ENCODE data around the gene STUM. TPM values are rescaled to one million over a fixed set of nuclear protein-coding genes. Genes with fewer than 3 reads are reported as not detected.

STUM gene
- total RNA-seq, 1 donor from 2014 or later, result 0.86 TPM

DNA sequence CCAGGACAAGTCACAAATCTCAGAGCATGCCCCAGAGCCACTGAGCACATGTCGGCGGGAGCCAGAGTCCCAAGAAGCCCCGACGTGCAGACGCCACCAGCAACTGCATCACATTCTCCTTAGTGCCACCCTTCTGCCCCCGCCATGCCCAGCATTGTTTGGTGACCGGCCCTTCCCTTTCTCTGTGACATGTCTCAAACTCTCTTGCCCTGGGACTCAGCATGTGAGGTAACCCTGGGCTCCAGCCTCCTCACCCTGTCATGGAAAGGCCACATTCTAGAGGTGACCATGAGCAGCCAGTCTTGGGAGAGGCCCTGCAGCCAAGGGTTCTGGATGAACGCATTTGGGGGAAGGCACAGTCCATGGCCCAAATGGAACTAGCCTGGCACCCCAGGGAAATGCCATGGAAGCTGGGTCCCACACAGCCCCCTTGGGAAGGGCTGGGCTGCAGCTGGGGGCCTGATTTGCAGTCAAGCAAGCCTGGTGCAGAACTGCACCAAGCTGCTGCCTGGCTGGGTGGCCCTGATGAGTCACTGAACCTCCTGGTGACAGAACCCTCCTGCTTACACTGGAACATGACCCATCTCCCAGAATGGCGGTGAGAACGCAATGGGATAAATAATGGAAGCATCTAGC, 96.1 kb downstream of the STUM start:
- Mint-ChIP-seq H3K4me1 (peaks cover 21% of the 10 kb centered on the region), H3K9me3 (no peaks in the 10 kb centered on the region), H3K27me3 (ENCODE audit: low read depth) (no peaks in the 10 kb centered on the region), H3K36me3 (ENCODE audit: low read depth) (no peaks in the 10 kb centered on the region), H3K4me3 (no peak overlapping the region), H3K27ac (ENCODE audit: unreplicated experiment) (no peak overlapping the region)
- no peak for DNase-seq (ENCODE audit: low read depth, low spot score)
- TF ChIP-seq, protein P1, sequence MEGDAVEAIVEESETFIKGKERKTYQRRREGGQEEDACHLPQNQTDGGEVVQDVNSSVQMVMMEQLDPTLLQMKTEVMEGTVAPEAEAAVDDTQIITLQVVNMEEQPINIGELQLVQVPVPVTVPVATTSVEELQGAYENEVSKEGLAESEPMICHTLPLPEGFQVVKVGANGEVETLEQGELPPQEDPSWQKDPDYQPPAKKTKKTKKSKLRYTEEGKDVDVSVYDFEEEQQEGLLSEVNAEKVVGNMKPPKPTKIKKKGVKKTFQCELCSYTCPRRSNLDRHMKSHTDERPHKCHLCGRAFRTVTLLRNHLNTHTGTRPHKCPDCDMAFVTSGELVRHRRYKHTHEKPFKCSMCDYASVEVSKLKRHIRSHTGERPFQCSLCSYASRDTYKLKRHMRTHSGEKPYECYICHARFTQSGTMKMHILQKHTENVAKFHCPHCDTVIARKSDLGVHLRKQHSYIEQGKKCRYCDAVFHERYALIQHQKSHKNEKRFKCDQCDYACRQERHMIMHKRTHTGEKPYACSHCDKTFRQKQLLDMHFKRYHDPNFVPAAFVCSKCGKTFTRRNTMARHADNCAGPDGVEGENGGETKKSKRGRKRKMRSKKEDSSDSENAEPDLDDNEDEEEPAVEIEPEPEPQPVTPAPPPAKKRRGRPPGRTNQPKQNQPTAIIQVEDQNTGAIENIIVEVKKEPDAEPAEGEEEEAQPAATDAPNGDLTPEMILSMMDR (conservative IDR thresholded peaks at IDR 0.05), result no peak

DNA sequence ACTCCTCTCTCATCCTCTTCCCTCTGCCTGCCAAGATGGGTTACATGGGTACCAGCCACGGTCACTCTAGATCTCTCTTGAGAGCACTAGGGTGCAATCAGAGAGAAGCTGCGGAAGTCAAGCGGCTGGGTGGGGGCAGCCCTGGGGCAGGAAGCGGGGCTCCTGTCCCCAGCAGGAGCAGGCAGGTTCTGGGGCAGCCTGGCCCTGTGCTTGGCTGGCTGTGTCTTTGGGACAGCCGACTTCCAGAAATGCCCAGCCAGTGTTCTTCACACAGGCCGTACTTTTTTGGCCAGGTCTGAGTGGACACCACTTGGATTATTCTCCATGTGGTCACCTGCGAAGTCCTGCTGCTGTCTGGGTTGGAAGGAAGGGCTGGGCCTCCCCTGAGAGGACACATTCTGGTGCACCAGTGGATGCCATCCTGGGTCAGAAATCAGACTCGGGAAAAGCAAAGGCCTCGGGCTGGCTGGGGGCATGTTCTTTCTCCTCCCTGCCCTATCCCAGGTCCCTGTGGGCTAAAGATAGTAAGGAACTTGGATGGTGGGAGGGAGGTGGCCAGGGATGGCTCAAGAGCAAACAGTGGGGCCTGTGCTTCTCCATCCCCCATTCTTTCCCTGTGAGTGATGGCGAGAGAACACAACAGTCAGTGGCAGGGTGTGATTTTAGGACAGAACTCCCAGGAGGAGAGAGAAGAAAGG, 96.9 kb downstream of the STUM start:
- TF ChIP-seq, protein P1 (conservative IDR thresholded peaks at IDR 0.05), result no peak
- Mint-ChIP-seq H3K27me3 (ENCODE audit: low read depth) (no peaks in the 10 kb centered on the region), H3K4me1 (peaks cover 26% of the 10 kb centered on the region), H3K4me3 (no peak overlapping the region), H3K9me3 (no peaks in the 10 kb centered on the region), H3K27ac (ENCODE audit: unreplicated experiment) (no peak overlapping the region), H3K36me3 (ENCODE audit: low read depth) (no peaks in the 10 kb centered on the region)
- no peak for DNase-seq (ENCODE audit: low read depth, low spot score)

DNA sequence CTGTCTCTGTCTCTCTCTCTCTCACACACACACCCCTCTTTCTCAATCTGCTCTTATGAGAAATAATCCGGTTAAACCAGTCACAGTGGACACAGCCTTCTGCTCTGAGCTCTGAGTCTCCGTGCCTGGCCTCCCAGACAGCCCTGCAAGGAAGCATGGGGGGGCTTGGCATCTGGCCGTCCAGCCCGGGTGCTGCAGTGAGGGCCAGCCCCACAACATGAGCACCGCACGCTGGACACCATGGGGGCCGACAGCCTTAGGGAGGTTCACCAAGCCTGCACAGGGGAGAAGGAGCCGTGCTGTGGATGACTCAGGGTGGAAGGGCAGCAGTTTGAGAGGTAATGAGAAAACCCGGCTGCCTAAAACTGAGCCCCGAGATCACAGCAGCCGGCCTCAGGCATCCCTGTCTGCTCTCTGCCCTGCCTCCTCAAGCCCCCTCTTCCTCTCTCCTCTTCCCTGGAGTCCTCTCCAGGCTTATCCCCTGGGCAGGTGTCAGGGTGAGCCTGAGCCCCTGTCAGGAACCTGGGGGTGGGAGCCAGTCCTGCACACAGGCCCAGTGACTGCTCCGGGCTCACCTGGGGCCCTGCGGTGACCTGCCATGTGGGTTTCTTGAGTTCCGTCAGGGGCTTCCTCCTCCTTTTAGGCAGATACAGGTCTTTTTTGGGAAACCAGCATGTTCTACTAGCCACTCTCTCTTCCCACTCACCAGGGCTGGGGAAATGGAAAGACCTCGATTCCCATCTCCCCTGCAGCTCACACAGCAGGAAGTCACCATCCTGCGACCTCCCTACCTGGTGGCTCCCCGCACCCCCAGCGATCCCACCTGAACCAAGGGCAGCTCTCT, 97.7 kb downstream of the STUM start:
- no peaks in the 10 kb centered on the region for H3K36me3 Mint-ChIP-seq (ENCODE audit: low read depth)
- peaks cover 26% of the 10 kb centered on the region for H3K4me1 Mint-ChIP-seq
- no peak for DNase-seq (ENCODE audit: low read depth, low spot score)
- TF ChIP-seq, protein P1 (conservative IDR thresholded peaks at IDR 0.05), result no peak
- H3K27me3 Mint-ChIP-seq (ENCODE audit: low read depth), result no peaks in the 10 kb centered on the region
- H3K4me3 Mint-ChIP-seq, result no peak overlapping the region
- H3K27ac Mint-ChIP-seq (ENCODE audit: unreplicated experiment), result no peak overlapping the region
- H3K9me3 Mint-ChIP-seq, result no peaks in the 10 kb centered on the region

DNA sequence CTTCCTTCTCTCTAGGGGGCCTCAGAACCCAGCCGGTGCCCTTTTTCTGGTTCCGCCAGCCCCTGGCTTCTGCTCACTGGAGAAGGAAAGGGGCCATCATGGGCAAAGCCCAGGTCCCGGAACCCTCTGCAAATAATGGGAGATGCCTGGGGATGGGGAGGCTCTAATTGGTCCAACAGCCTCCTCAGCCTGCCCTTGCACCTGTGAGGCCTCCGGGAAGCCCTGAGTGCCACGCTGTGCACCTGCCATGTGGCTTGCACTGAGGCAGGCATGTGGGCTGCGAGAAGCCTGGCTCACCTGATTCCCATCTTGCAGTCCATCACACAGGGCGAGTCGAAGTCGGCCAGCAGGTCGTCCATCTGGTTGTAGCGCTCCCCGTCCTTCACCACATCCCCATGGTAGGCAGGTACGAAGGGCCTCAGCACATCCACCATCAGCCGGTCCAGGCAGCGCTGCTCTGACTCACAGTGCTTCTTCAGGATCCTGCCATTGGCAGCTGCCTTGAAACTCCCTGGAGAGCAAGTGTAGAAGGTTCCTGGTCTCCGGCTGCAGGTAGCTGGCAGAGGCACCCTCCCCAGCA, 98.4 kb downstream of the STUM start:
- H3K27me3 Mint-ChIP-seq (ENCODE audit: low read depth), result no peaks in the 10 kb centered on the region
- H3K4me1 Mint-ChIP-seq, result peaks cover 26% of the 10 kb centered on the region
- TF ChIP-seq, protein P1 (conservative IDR thresholded peaks at IDR 0.05), result no peak
- H3K9me3 Mint-ChIP-seq, result no peaks in the 10 kb centered on the region
- no peak for DNase-seq (ENCODE audit: low read depth, low spot score)
- H3K27ac Mint-ChIP-seq (ENCODE audit: unreplicated experiment), result no peak overlapping the region
- H3K36me3 Mint-ChIP-seq (ENCODE audit: low read depth), result no peaks in the 10 kb centered on the region
- H3K4me3 Mint-ChIP-seq, result no peak overlapping the region

DNA sequence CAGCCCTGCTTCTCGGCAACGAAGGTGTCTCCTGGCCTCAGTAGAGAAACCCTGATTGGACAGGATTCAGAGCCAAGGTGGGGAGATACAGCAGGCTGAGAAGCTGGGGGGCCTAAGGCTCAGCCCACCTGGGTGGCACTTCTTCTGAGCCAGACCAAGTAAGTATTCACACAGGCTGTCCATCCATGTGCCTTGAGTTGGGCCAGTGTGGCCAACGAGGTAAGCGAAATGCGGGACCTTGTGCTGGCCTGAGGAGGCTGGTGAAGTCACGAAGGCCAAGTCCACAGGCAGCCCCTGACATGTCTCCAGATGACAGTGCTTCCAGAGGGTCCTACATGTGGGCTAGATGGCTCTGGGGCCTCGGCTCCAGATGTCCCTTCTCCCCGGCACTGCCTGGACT, 99.2 kb downstream of the STUM start:
- no peak overlapping the region for H3K4me3 Mint-ChIP-seq
- no peaks in the 10 kb centered on the region for H3K27me3 Mint-ChIP-seq (ENCODE audit: low read depth)
- TF ChIP-seq, protein P1 (conservative IDR thresholded peaks at IDR 0.05), result no peak
- H3K4me1 Mint-ChIP-seq, result peaks cover 28% of the 10 kb centered on the region
- no peaks in the 10 kb centered on the region for H3K36me3 Mint-ChIP-seq (ENCODE audit: low read depth)
- H3K9me3 Mint-ChIP-seq, result no peaks in the 10 kb centered on the region
- H3K27ac Mint-ChIP-seq (ENCODE audit: unreplicated experiment), result no peak overlapping the region
- DNase-seq (ENCODE audit: low read depth, low spot score), result no peak
